SK-N-MC (cell line): ENCODE results near the gene SNAPC2.

Source experiments
- EZH2 ChIP-seq: fragments of 200-600 bp; sonication (generic); IDR thresholded peaks from one replicate; pipeline ENCODE4 v1.6.1; 2017; ENCODE audit warnings: antibody characterized with exemption
- FOXP2 ChIP-seq: optimal IDR thresholded peaks from 2 replicates; pipeline ENCODE3; 2011; ENCODE audit warnings: mild to moderate bottlenecking, moderate library complexity; ENCODE audit not compliant: insufficient read depth; ENCODE audit errors: extremely low read length, control extremely low read depth
- POLR2AphosphoS5 ChIP-seq: IDR thresholded peaks from 2 replicates; pipeline ENCODE4 v1.6.1; 2012; ENCODE audit warnings: mild to moderate bottlenecking, low read depth, low read length, borderline replicate concordance

- TF ChIP-seq POLR2AphosphoS5 (0 out of 2 replicates have a peak, but pooled peaks have one; percentile 20), EZH2 (no peak), FOXP2 (no peak)
Observed at GRCh38 chr19:7920519-7921301, 572 bp downstream of the SNAPC2 start.
